Keratinocyte (primary cell): Measurements from ENCODE around the gene IQSEC3. TPM values are rescaled to one million over a fixed set of nuclear protein-coding genes. Genes with fewer than 3 reads are reported as not detected.
"Not testable (repeated sequence)": the region's sequence is repeated elsewhere in the genome, so short reads cannot be mapped to it uniquely, and the experiment has no call there.

Experiments used
- DNase-seq: peaks from one replicate; pipeline ENCODE4 v3.0.0-alpha.2; 2011; ENCODE audit warnings: low read depth, missing footprints, low spot score
- FAIRE-seq: peaks from 2 replicates; lab custom pipeline; 2011; peaks lifted over from hg19 to GRCh38; lab: Jason Lieb, UNC
- H2AFZ ChIP-seq: 2 replicates; pipeline ENCODE4 v1.6.0; 2012; ENCODE audit warnings: low read length, control low read depth, inconsistent platforms; ENCODE audit not compliant: control insufficient read depth
- H3K27ac ChIP-seq: 2 replicates; pipeline ENCODE4 v1.5.1; 2011; ENCODE audit warnings: low read length; ENCODE audit not compliant: control insufficient read depth, insufficient read depth
- H3K27me3 ChIP-seq: 3 replicates; pipeline ENCODE4 v1.6.0; 2011; ENCODE audit warnings: low read length; ENCODE audit not compliant: control insufficient read depth, insufficient read depth; ENCODE audit errors: extremely low read depth
- H3K36me3 ChIP-seq, 2 experiments: 2 replicates in 1 of 2; 3 replicates in 1 of 2; pipeline ENCODE4 v1.5.1; 2011; ENCODE audit warnings: low read length in 2 of 2, mild to moderate bottlenecking in 1 of 2; ENCODE audit not compliant: control insufficient read depth in 2 of 2, insufficient read depth in 2 of 2; ENCODE audit errors: extremely low read depth in 1 of 2
- H3K4me1 ChIP-seq: 3 replicates; pipeline ENCODE4 v1.5.1; 2011; ENCODE audit warnings: low read length; ENCODE audit not compliant: control insufficient read depth, insufficient read depth; ENCODE audit errors: extremely low read depth
- H3K4me2 ChIP-seq: 3 replicates; pipeline ENCODE4 v1.6.0; 2011; ENCODE audit warnings: low read depth, low read length; ENCODE audit not compliant: control insufficient read depth, insufficient read depth; ENCODE audit errors: extremely low read depth
- H3K4me3 ChIP-seq, 3 experiments: fragments of 200-600 bp in 1 of 3; sonication (generic) in 1 of 3; 2 replicates in 2 of 3; 3 replicates in 1 of 3; pipeline ENCODE4 v1.5.1; 2011 to 2016; ENCODE audit warnings: low read length in 3 of 3, mild to moderate bottlenecking in 3 of 3, control low read depth in 2 of 3, inconsistent platforms in 1 of 3, low read depth in 1 of 3, mixed read lengths in 1 of 3, mixed run types in 1 of 3, moderate library complexity in 1 of 3; ENCODE audit not compliant: control insufficient read depth in 2 of 3, insufficient read depth in 2 of 3; ENCODE audit errors: extremely low read depth in 1 of 3
- H3K79me2 ChIP-seq: 2 replicates; pipeline ENCODE4 v1.6.0; 2012; ENCODE audit warnings: low read length; ENCODE audit not compliant: control insufficient read depth, insufficient read depth
- H3K9ac ChIP-seq: 3 replicates; pipeline ENCODE4 v1.6.0; 2011; ENCODE audit warnings: low read length; ENCODE audit not compliant: control insufficient read depth, insufficient read depth; ENCODE audit errors: extremely low read depth
- H3K9me1 ChIP-seq: 3 replicates; pipeline ENCODE4 v1.6.0; 2011; ENCODE audit warnings: low read length; ENCODE audit not compliant: control insufficient read depth, insufficient read depth; ENCODE audit errors: extremely low read depth
- H3K9me3 ChIP-seq: 2 replicates; pipeline ENCODE4 v1.5.1; 2012; ENCODE audit warnings: low read depth, low read length; ENCODE audit not compliant: control insufficient read depth
- H4K20me1 ChIP-seq: 3 replicates; pipeline ENCODE4 v1.6.0; 2011; ENCODE audit warnings: low read length; ENCODE audit not compliant: control insufficient read depth, insufficient read depth; ENCODE audit errors: extremely low read depth
- CTCF ChIP-seq, 3 experiments: IDR thresholded peaks in 1 of 3; conservative IDR thresholded peaks in 1 of 3; optimal IDR thresholded peaks in 1 of 3; 2 replicates in 2 of 3; 3 replicates in 1 of 3; pipeline versions ENCODE3 to v1.5.1; 2011; ENCODE audit warnings: low read length in 3 of 3, mild to moderate bottlenecking in 3 of 3, moderate library complexity in 2 of 3, control low read depth in 1 of 3, inconsistent platforms in 1 of 3; ENCODE audit not compliant: insufficient read depth in 2 of 3; ENCODE audit errors: extremely low read depth in 1 of 3
- EZH2 ChIP-seq: IDR thresholded peaks from one replicate; pipeline ENCODE4 v1.6.1; 2012; ENCODE audit warnings: inconsistent platforms, mild to moderate bottlenecking, low read length, moderate library complexity
- dilution Hi-C: fragments of 300-500 bp; cut with MboI; formaldehyde crosslinking; loops from one replicate; pipeline ENCODE4 v1.7.0; 2020; ENCODE audit warnings: low sequenced_read_pairs; ENCODE audit not compliant: extremely low pct_ligation_motif_present
- polyA plus RNA-seq, 5 experiments: library from polyadenylated mRNA; depleted of rRNA in 3 of 5; stranded (reverse) in 3 of 5; stranded (forward) in 1 of 5; unstranded in 1 of 5; fragments of >200 nt; gene quantifications; 1 replicate in 1 of 5; 2 replicates in 3 of 5; 3 replicates in 1 of 5; pipeline versions ENCODE4 v1.2.1 to v1.2.3, GENCODE V29; 2011 to 2012; ENCODE audit warnings: missing spikeins in 2 of 5, low read depth in 1 of 5, low replicate concordance in 1 of 5

Gene IQSEC3
- polyA plus RNA-seq, 1 donor (not counting 4 experiments of a cell fraction or from before 2014, with no cell fraction given) = not detected

DNA sequence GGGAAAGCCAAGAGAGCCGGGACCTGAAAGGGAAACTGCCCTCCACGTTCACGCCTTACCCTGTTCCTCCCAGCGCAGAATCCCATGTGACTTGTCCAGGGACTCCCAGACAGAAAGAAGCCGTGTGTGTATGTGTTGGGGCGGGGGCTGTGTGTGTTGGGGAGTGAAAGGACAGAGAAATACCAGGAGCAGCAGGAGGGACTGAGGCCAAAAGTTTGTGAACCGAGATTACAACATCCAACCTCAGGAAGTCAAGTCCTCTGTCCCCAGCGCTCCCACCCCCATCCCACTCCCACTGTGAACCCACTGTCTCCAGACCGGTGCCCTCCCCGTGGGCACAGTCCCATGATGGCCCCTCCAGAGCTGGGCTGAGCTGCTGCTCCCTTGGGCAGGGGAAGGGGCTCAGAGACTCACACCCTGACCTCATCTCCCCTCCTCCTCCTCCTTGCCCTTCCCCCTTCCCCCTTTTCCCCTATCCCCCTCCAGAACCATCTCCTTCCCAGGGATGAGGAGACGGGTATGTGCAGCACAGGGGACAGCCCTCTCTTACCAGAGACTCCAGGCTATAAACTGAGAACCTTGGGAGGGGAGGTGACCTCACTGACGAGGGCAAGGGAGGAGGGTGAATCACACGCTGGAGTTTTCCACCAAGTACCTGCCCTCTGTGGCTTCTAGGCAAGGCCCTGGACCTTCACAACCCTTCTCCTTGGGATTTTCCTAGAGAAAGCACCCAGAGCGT lies 147.6 kb downstream of the IQSEC3 start, which contains the start of gene SLC6A12:
Gene SLC6A12 (minus strand): TSS at position 155 of the 739 bp plus-strand sequence. CDS start 4,171 bp downstream, outside the sequence.
- Histone ChIP-seq H3K9me1 (no peaks in the 10 kb centered on the region), H3K4me2 (no peak within 1 kb of the TSS), H3K9me3 (no peaks in the 10 kb centered on the region), H3K79me2 (no peaks in the 10 kb centered on the region), H3K4me3 (no peak within 1 kb of the TSS), H4K20me1 (no peaks in the 10 kb centered on the region), H3K27me3 (peaks cover 39% of the 10 kb centered on the region), H3K36me3 (no peaks in the 10 kb centered on the region), H2AFZ (no peak within 1 kb of the TSS), H3K4me1 (no peaks in the 10 kb centered on the region), H3K9ac (no peak within 1 kb of the TSS), H3K27ac (no peak within 1 kb of the TSS)
- no peak for FAIRE-seq
- dilution Hi-C loops = no loop called here
- TF ChIP-seq EZH2 = no peak
- no peak for TF ChIP-seq CTCF (optimal IDR thresholded peaks at IDR 0.05 in 1 of 3, IDR thresholded peaks at IDR 0.05 in 1 of 3, conservative IDR thresholded peaks at IDR 0.05 in 1 of 3; ENCODE audit: extremely low read depth in 1 of 3, insufficient read depth in 2 of 3, low read length in 3 of 3)
- DNase-seq = no peak

- Histone ChIP-seq H3K27me3 (peaks cover 41% of the 10 kb centered on the region), H3K4me3 (no peak overlapping the region), H3K27ac (no peak overlapping the region), H2AFZ (no peak overlapping the region), H4K20me1 (no peaks in the 10 kb centered on the region), H3K9ac (no peak overlapping the region), H3K79me2 (no peaks in the 10 kb centered on the region), H3K4me2 (no peak overlapping the region), H3K36me3 (no peaks in the 10 kb centered on the region), H3K4me1 (no peaks in the 10 kb centered on the region), H3K9me3 (no peaks in the 10 kb centered on the region), H3K9me1 (no peaks in the 10 kb centered on the region)
- DNase-seq (no peak), FAIRE-seq (no peak)
- TF ChIP-seq EZH2 (no peak), CTCF (optimal IDR thresholded peaks at IDR 0.05 in 1 of 3, IDR thresholded peaks at IDR 0.05 in 1 of 3, conservative IDR thresholded peaks at IDR 0.05 in 1 of 3; ENCODE audit: extremely low read depth in 1 of 3, insufficient read depth in 2 of 3, low read length in 3 of 3) (no peak)
- dilution Hi-C loops = no loop called here
Measured at GRCh38 chr12:215116-215515, 148.5 kb downstream of the IQSEC3 start.

DNA sequence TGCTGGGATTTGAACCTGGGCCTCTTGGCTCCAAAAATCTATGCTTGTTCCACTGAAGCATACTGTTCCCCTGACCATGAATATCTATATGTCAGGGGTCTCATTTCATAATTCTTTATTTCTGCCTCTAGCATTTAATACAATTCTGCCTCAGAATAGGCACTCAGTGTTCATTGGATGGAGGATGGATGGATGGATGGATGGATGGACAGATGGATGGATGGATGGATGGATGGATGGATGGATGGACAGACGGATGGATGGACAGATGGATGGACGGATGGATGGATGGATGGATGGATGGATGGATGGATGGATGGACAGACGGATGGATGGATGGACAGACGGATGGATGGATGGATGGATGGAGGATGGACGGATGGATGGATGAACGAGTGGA lies 150.5 kb downstream of the IQSEC3 start:
- dilution Hi-C loops, H3K4me3 ChIP-seq, H4K20me1 ChIP-seq, H2AFZ ChIP-seq, H3K36me3 ChIP-seq, H3K9me1 ChIP-seq, DNase-seq, H3K4me2 ChIP-seq, H3K4me1 ChIP-seq, H3K9ac ChIP-seq, H3K79me2 ChIP-seq, FAIRE-seq, H3K27ac ChIP-seq, H3K9me3 ChIP-seq: not testable (repeated sequence)
- H3K27me3 ChIP-seq = peaks cover 43% of the 10 kb centered on the region
